ENCODE data around the gene PRKACG.

The PRKACG gene

GRCh38 chr9:68973619-68974018 lies 40.3 kb downstream of the PRKACG start:
- Histone ChIP-seq H3K36me3 (ENCODE audit: insufficient read depth, low read length) (no peaks in the 10 kb centered on the region), H3F3A (ENCODE audit: insufficient read depth, low read length) (no peaks in the 10 kb centered on the region), H3K4me2 (ENCODE audit: low read length) (no peak overlapping the region), H3K9me2 (ENCODE audit: low read depth, low read length) (no peaks in the 10 kb centered on the region), H2AFZ (ENCODE audit: low read length) (no peak overlapping the region), H3K9me3 (ENCODE audit: low read length) (no peaks in the 10 kb centered on the region), H3K79me2 (ENCODE audit: insufficient read depth, low read length) (no peaks in the 10 kb centered on the region), H3K9ac (ENCODE audit: low read length) (no peak overlapping the region), H3K27ac (ENCODE audit: low read depth, low read length, poor library complexity, severe bottlenecking) (no peak overlapping the region), H3K4me1 (ENCODE audit: insufficient read depth, low read length, severe bottlenecking) (no peaks in the 10 kb centered on the region), H4K20me1 (ENCODE audit: insufficient read depth, low read length) (no peaks in the 10 kb centered on the region), H3K27me3 (ENCODE audit: insufficient read depth, low read length) (no peaks in the 10 kb centered on the region), H3K4me3 (ENCODE audit: low read depth, low read length, poor library complexity, severe bottlenecking) (no peak overlapping the region)
- TF ChIP-seq CTCF (IDR thresholded peaks at IDR 0.05; ENCODE audit: low read length) = no peak
- TF ChIP-seq EZH2 (IDR thresholded peaks at IDR 0.05; ENCODE audit: borderline replicate concordance, low read length) = no peak

DNA sequence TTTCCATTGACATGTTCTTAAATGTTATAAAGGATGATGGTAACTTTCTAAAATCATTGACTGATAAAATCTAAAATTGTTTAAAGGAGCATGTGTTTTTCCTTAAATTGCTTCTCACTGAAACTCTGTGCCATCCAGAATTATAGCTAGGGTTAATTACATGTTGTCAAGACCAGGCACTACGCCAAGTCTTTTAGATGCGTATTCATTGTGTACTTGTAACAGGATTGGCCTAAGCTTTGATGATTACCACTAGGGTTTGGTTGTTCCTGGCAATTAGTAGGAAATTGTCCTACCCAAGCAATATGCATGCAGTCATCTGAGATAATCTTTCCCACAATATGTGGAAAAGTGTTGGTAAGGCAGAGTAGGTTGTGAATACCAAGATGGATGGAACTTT lies 43.8 kb downstream of the PRKACG start:
- Histone ChIP-seq H4K20me1 (ENCODE audit: insufficient read depth, low read length) (no peaks in the 10 kb centered on the region), H3K9me2 (ENCODE audit: low read depth, low read length) (no peaks in the 10 kb centered on the region), H3K4me2 (ENCODE audit: low read length) (no peak overlapping the region), H3K9me3 (ENCODE audit: low read length) (no peaks in the 10 kb centered on the region), H3K27ac (ENCODE audit: low read depth, low read length, poor library complexity, severe bottlenecking) (no peak overlapping the region), H3K9ac (ENCODE audit: low read length) (no peak overlapping the region), H3K36me3 (ENCODE audit: insufficient read depth, low read length) (no peaks in the 10 kb centered on the region), H2AFZ (ENCODE audit: low read length) (no peak overlapping the region), H3K79me2 (ENCODE audit: insufficient read depth, low read length) (no peaks in the 10 kb centered on the region), H3F3A (ENCODE audit: insufficient read depth, low read length) (no peaks in the 10 kb centered on the region), H3K4me3 (ENCODE audit: low read depth, low read length, poor library complexity, severe bottlenecking) (no peak overlapping the region), H3K27me3 (ENCODE audit: insufficient read depth, low read length) (no peaks in the 10 kb centered on the region), H3K4me1 (ENCODE audit: insufficient read depth, low read length, severe bottlenecking) (no peaks in the 10 kb centered on the region)
- TF ChIP-seq CTCF (IDR thresholded peaks at IDR 0.05; ENCODE audit: low read length) (no peak), EZH2 (IDR thresholded peaks at IDR 0.05; ENCODE audit: borderline replicate concordance, low read length) (no peak)

DNA sequence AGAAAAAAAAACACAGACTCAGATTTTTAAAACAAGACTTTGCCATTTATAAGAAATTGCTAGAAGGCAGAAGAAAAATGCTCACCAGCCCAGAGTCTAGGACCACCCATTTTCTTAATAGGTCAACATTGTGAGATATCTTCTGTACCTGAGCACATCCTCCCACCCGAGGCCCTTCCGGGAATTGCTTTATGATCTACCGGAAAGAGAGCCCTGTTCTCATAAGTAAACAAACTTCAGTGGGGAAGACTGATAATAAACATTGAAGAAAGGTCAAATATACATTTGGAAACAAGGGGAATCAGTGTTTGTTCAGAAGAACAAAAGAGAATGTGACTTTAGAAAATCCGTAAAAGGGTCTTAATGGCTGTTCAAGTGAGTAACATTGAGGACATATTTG lies 44.4 kb downstream of the PRKACG start:
- H3K4me3 ChIP-seq (ENCODE audit: low read depth, low read length, poor library complexity, severe bottlenecking) = no peak overlapping the region
- H3K27ac ChIP-seq (ENCODE audit: low read depth, low read length, poor library complexity, severe bottlenecking) = no peak overlapping the region
- H3K9me3 ChIP-seq (ENCODE audit: low read length) = no peaks in the 10 kb centered on the region
- H3K79me2 ChIP-seq (ENCODE audit: insufficient read depth, low read length) = no peaks in the 10 kb centered on the region
- H3K9me2 ChIP-seq (ENCODE audit: low read depth, low read length) = no peaks in the 10 kb centered on the region
- no peaks in the 10 kb centered on the region for H4K20me1 ChIP-seq (ENCODE audit: insufficient read depth, low read length)
- H3K9ac ChIP-seq (ENCODE audit: low read length) = no peak overlapping the region
- no peak overlapping the region for H2AFZ ChIP-seq (ENCODE audit: low read length)
- no peaks in the 10 kb centered on the region for H3K36me3 ChIP-seq (ENCODE audit: insufficient read depth, low read length)
- no peaks in the 10 kb centered on the region for H3K4me1 ChIP-seq (ENCODE audit: insufficient read depth, low read length, severe bottlenecking)
- H3K27me3 ChIP-seq (ENCODE audit: insufficient read depth, low read length) = no peaks in the 10 kb centered on the region
- no peak overlapping the region for H3K4me2 ChIP-seq (ENCODE audit: low read length)
- H3F3A ChIP-seq (ENCODE audit: insufficient read depth, low read length) = no peaks in the 10 kb centered on the region
- TF ChIP-seq CTCF (IDR thresholded peaks at IDR 0.05; ENCODE audit: low read length) (no peak), EZH2 (IDR thresholded peaks at IDR 0.05; ENCODE audit: borderline replicate concordance, low read length) (no peak)
